Measurements from ENCODE around the gene NAPEPLD.

Gene NAPEPLD

GRCh38 chr7:103143868-103144267 lies 5.0 kb downstream of the NAPEPLD start:
- no peak for DNase-seq

GRCh38 chr7:103142494-103142893 lies 6.4 kb downstream of the NAPEPLD start:
- no peak for DNase-seq

- DNase-seq = no peak
These were observed 7.0 kb downstream of the NAPEPLD start for GRCh38 chr7:103141753-103142404.

GRCh38 chr7:103140685-103141084 lies 8.2 kb downstream of the NAPEPLD start:
- DNase-seq = no peak

- no peak for DNase-seq
These were observed 8.8 kb downstream of the NAPEPLD start for GRCh38 chr7:103140061-103140460.

- DNase-seq = peak; percentile 16
These were observed 13.9 kb downstream of the NAPEPLD start for GRCh38 chr7:103134836-103135554.

GRCh38 chr7:103132995-103133688 lies 15.8 kb downstream of the NAPEPLD start:
- DNase-seq = no peak

GRCh38 chr7:103130901-103131624 lies 17.8 kb downstream of the NAPEPLD start:
- no peak for DNase-seq

GRCh38 chr7:103129702-103130549 lies 19.0 kb downstream of the NAPEPLD start:
- DNase-seq = no peak

GRCh38 chr7:103127006-103127405 lies 21.9 kb downstream of the NAPEPLD start:
- no peak for DNase-seq

GRCh38 chr7:103124429-103124979 lies 24.4 kb downstream of the NAPEPLD start:
- DNase-seq = no peak

GRCh38 chr7:103123529-103123928 lies 25.4 kb downstream of the NAPEPLD start:
- DNase-seq = no peak

- DNase-seq = no peak
These were observed 27.3 kb downstream of the NAPEPLD start for GRCh38 chr7:103121641-103122040.

- DNase-seq = peak; percentile 17
These were observed 28.5 kb downstream of the NAPEPLD start for GRCh38 chr7:103120362-103120761.

GRCh38 chr7:103119791-103120291 lies 29.1 kb downstream of the NAPEPLD start:
- no peak for DNase-seq

GRCh38 chr7:103117465-103117864 lies 31.4 kb downstream of the NAPEPLD start:
- DNase-seq = no peak

- DNase-seq = no peak
These were observed 31.9 kb downstream of the NAPEPLD start for GRCh38 chr7:103116991-103117390.

- no peak for DNase-seq
These were observed 32.4 kb downstream of the NAPEPLD start for GRCh38 chr7:103116511-103116910.

- no peak for DNase-seq
These were observed 33.1 kb downstream of the NAPEPLD start for GRCh38 chr7:103115771-103116170.

GRCh38 chr7:103114576-103115008 lies 34.3 kb downstream of the NAPEPLD start:
- DNase-seq = no peak

GRCh38 chr7:103113164-103113563 lies 35.7 kb downstream of the NAPEPLD start:
- peak; percentile 87 for DNase-seq
